GM23338 (cell line): ENCODE results near the gene TMTC2. TPM values are rescaled to one million over a fixed set of nuclear protein-coding genes. Genes with fewer than 3 reads are reported as not detected.

Experiments
- ATAC-seq: fragments of 200-7000 bp; cut with Tn5 transposase; 3 replicates; pipeline ENCODE4 v1.9.1; 2020
- DNase-seq: peaks from one replicate; pipeline ENCODE4 v3.0.0-alpha.2; 2015; ENCODE audit warnings: low spot score
- H2AFZ ChIP-seq: fragments of 200-600 bp; sonication (generic); 2 replicates; pipeline ENCODE4 v1.8.0; 2016; ENCODE audit warnings: antibody characterized with exemption, mild to moderate bottlenecking, moderate library complexity
- H3F3A ChIP-seq: fragments of 200-600 bp; sonication (generic); replicated peaks from 2 replicates; pipeline ENCODE4 v1.8.0; 2017; ENCODE audit warnings: antibody characterized with exemption, mixed run types, low read depth
- H3K27ac ChIP-seq: fragments of 200-600 bp; sonication (generic); 2 replicates; pipeline ENCODE4 v1.6.1; 2016; ENCODE audit warnings: low read depth
- H3K27me3 ChIP-seq: fragments of 200-600 bp; sonication (generic); 2 replicates; pipeline ENCODE4 v1.8.0; 2016; ENCODE audit warnings: mild to moderate bottlenecking, mixed run types, moderate library complexity; ENCODE audit not compliant: insufficient read depth
- H3K36me3 ChIP-seq: fragments of 200-600 bp; sonication (generic); 2 replicates; pipeline ENCODE4 v1.8.0; 2016; ENCODE audit warnings: mild to moderate bottlenecking; ENCODE audit not compliant: insufficient read depth
- H3K4me1 ChIP-seq: fragments of 200-600 bp; sonication (generic); 2 replicates; pipeline ENCODE4 v1.8.0; 2016; ENCODE audit warnings: mild to moderate bottlenecking, moderate library complexity; ENCODE audit not compliant: insufficient read depth
- H3K4me2 ChIP-seq: fragments of 200-600 bp; sonication (generic); 2 replicates; pipeline ENCODE4 v1.7.1; 2017; ENCODE audit warnings: mixed run types
- H3K4me3 ChIP-seq: fragments of 200-600 bp; sonication (generic); 2 replicates; pipeline ENCODE4 v1.6.1; 2016; ENCODE audit warnings: mixed run types
- H3K79me2 ChIP-seq: fragments of 200-600 bp; sonication (generic); replicated peaks from 2 replicates; pipeline ENCODE4 v1.8.0; 2017; ENCODE audit warnings: mild to moderate bottlenecking; ENCODE audit not compliant: insufficient read depth
- H3K9me2 ChIP-seq: fragments of 200-600 bp; sonication (generic); 2 replicates; pipeline ENCODE4 v1.8.0; 2017; ENCODE audit not compliant: insufficient read depth
- H4K20me1 ChIP-seq: fragments of 200-600 bp; sonication (generic); replicated peaks from 2 replicates; pipeline ENCODE4 v1.8.0; 2017; ENCODE audit warnings: mild to moderate bottlenecking; ENCODE audit not compliant: insufficient read depth
- H3K27ac Mint-ChIP-seq: 2 replicates; pipeline ENCODE4 v1.8.0; 2020; ENCODE audit warnings: inconsistent platforms, mild to moderate bottlenecking, moderate library complexity, mixed read lengths
- H3K27me3 Mint-ChIP-seq: 3 replicates; pipeline ENCODE4 v1.8.0; 2022; ENCODE audit warnings: low read depth, mild to moderate bottlenecking, moderate library complexity, mixed read lengths, inconsistent platforms; ENCODE audit not compliant: insufficient read depth, poor library complexity
- H3K36me3 Mint-ChIP-seq: 3 replicates; pipeline ENCODE4 v1.8.0; 2021; ENCODE audit warnings: low read depth, mild to moderate bottlenecking, inconsistent platforms, moderate library complexity, mixed read lengths
- H3K4me1 Mint-ChIP-seq: 3 replicates; pipeline ENCODE4 v1.8.0; 2020; ENCODE audit warnings: mild to moderate bottlenecking, inconsistent platforms, mixed read lengths
- H3K4me3 Mint-ChIP-seq: 3 replicates; pipeline ENCODE4 v1.8.0; 2021; ENCODE audit warnings: moderate library complexity, mild to moderate bottlenecking, inconsistent platforms, mixed read lengths
- H3K9me3 Mint-ChIP-seq: 3 replicates; pipeline ENCODE4 v1.8.0; 2020; ENCODE audit warnings: moderate library complexity, mild to moderate bottlenecking, inconsistent platforms, mixed read lengths
- CREB1 ChIP-seq: fragments of 250-450 bp; sonication (Bioruptor Pico); IDR thresholded peaks from 2 replicates; pipeline ENCODE4 v1.5.0; 2020; ENCODE audit warnings: low read depth, mild to moderate bottlenecking, moderate library complexity
- ETS1 ChIP-seq: IDR thresholded peaks from 2 replicates; pipeline ENCODE4 v1.6.1; 2016; ENCODE audit warnings: antibody characterized with exemption
- EZH2 ChIP-seq: fragments of 200-600 bp; sonication (generic); IDR thresholded peaks from one replicate; pipeline ENCODE4 v1.8.0; 2017; ENCODE audit warnings: antibody characterized with exemption, mild to moderate bottlenecking, low read depth; ENCODE audit not compliant: unreplicated experiment
- EZH2phosphoT487 ChIP-seq: fragments of 200-600 bp; sonication (generic); IDR thresholded peaks from one replicate; pipeline ENCODE4 v1.8.1; 2018; ENCODE audit warnings: antibody characterized with exemption; ENCODE audit not compliant: unreplicated experiment
- JUNB ChIP-seq: IDR thresholded peaks from one replicate; pipeline ENCODE4 v1.6.1; 2016; ENCODE audit warnings: antibody characterized with exemption; ENCODE audit not compliant: unreplicated experiment
- NANOG ChIP-seq: IDR thresholded peaks from 2 replicates; pipeline ENCODE4 v1.6.1; 2016; ENCODE audit warnings: antibody characterized with exemption, borderline replicate concordance
- POLR2AphosphoS5 ChIP-seq: IDR thresholded peaks from 2 replicates; pipeline ENCODE4 v1.6.1; 2016; ENCODE audit warnings: antibody characterized with exemption, low read depth
- REST ChIP-seq: IDR thresholded peaks from one replicate; pipeline ENCODE4 v1.6.1; 2018; ENCODE audit warnings: antibody characterized with exemption; ENCODE audit not compliant: unreplicated experiment
- STAT1 ChIP-seq: IDR thresholded peaks from one replicate; pipeline ENCODE4 v1.6.1; 2016; ENCODE audit warnings: antibody characterized with exemption; ENCODE audit not compliant: unreplicated experiment
- ZNF114 ChIP-seq: fragments of 250-450 bp; sonication (Bioruptor Pico); IDR thresholded peaks from 2 replicates; pipeline ENCODE4 v1.5.0; 2020; ENCODE audit warnings: mild to moderate bottlenecking, moderate library complexity
- ZNF331 ChIP-seq: fragments of 250-450 bp; sonication (Bioruptor Pico); IDR thresholded peaks from 2 replicates; pipeline ENCODE4 v1.5.0; 2020; ENCODE audit warnings: low read depth, mild to moderate bottlenecking, moderate library complexity
- ZNF462 ChIP-seq: fragments of 250-450 bp; sonication (Bioruptor Pico); IDR thresholded peaks from 2 replicates; pipeline ENCODE4 v1.5.0; 2020; ENCODE audit warnings: mild to moderate bottlenecking, moderate library complexity
- polyA plus RNA-seq: library from polyadenylated mRNA; unstranded; fragments of >200 nt; fragmentation: Nextera tagmentation; extraction: Ambion mirVana; gene quantifications from 2 replicates; pipeline ENCODE4 v1.2.1, GENCODE V29; 2016
- total RNA-seq: library from RNA; depleted of rRNA; stranded (reverse); fragments of >200 nt; shearing (Covaris generic); gene quantifications from 2 replicates; pipeline ENCODE4 v1.2.3, GENCODE V29; 2014
- TF ChIP-seq, protein P1 (sequence below), 2 experiments: fragments of 200-600 bp in 1 of 2; sonication (generic) in 1 of 2; conservative IDR thresholded peaks; 2 replicates each; pipeline versions ENCODE4 v1.5.1 to v1.6.1; 2016 to 2017; ENCODE audit warnings: antibody characterized with exemption in 2 of 2, low read depth in 2 of 2, mild to moderate bottlenecking in 2 of 2, moderate library complexity in 1 of 2

The TMTC2 gene
- total and polyA plus RNA-seq, 2 experiments from 2014 or later, result 0.57 to 6.5 TPM

DNA sequence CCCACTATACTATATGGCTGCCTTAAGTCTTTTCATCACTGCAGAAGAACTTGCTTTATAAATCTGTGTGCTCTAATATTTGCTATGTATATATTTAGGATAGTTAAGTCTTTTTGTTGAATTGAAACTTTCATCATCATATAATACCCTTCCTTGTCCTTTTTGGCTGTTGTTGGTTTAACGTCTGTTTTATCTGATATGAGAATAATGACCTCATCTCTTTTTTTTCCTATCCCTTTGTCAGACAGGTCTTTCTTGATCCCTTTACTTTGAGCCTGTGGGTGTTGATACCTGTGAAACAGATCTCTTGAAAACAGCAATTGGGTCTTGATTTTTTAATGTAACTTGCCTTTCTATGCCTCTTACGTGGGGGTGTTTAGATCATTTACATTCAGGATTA, 316.3 kb downstream of the TMTC2 start:
- peak overlapping the region; percentile 26; the same call in 1 of the 2 replicates for H3K27ac Mint-ChIP-seq
- H3F3A ChIP-seq, result no peaks in the 10 kb centered on the region
- TF ChIP-seq CREB1 (CRISPR knock-in tag) (no peak), EZH2 (no peak), ETS1 (no peak), STAT1 (no peak), JUNB (no peak), POLR2AphosphoS5 (no peak), NANOG (no peak), ZNF462 (CRISPR knock-in tag) (no peak), REST (no peak), ZNF331 (CRISPR knock-in tag) (no peak), ZNF114 (no peak), EZH2phosphoT487 (no peak)
- TF ChIP-seq, protein P1, sequence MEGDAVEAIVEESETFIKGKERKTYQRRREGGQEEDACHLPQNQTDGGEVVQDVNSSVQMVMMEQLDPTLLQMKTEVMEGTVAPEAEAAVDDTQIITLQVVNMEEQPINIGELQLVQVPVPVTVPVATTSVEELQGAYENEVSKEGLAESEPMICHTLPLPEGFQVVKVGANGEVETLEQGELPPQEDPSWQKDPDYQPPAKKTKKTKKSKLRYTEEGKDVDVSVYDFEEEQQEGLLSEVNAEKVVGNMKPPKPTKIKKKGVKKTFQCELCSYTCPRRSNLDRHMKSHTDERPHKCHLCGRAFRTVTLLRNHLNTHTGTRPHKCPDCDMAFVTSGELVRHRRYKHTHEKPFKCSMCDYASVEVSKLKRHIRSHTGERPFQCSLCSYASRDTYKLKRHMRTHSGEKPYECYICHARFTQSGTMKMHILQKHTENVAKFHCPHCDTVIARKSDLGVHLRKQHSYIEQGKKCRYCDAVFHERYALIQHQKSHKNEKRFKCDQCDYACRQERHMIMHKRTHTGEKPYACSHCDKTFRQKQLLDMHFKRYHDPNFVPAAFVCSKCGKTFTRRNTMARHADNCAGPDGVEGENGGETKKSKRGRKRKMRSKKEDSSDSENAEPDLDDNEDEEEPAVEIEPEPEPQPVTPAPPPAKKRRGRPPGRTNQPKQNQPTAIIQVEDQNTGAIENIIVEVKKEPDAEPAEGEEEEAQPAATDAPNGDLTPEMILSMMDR (conservative IDR thresholded peaks at IDR 0.05; ENCODE audit: low read depth in 2 of 2), result no peak
- H2AFZ ChIP-seq, result no peak overlapping the region
- no peak for ATAC-seq
- no peak for DNase-seq
- H3K4me1 Mint-ChIP-seq, result peaks cover 18% of the 10 kb centered on the region
- no peak overlapping the region for H3K4me3 Mint-ChIP-seq
- 0 out of 2 replicates have a peak, but pooled peaks cover 2% of the 10 kb centered on the region for H3K36me3 ChIP-seq
- no peak overlapping the region for H3K27ac ChIP-seq
- H3K9me2 ChIP-seq, result no peaks in the 10 kb centered on the region
- H3K4me3 ChIP-seq, result no peak overlapping the region
- H3K27me3 ChIP-seq, result no peaks in the 10 kb centered on the region
- H3K9me3 Mint-ChIP-seq, result peaks cover 30% of the 10 kb centered on the region
- peaks cover 51% of the 10 kb centered on the region for H3K36me3 Mint-ChIP-seq
- no peak overlapping the region for H3K4me2 ChIP-seq
- H3K4me1 ChIP-seq, result peaks cover 16% of the 10 kb centered on the region
- H3K27me3 Mint-ChIP-seq, result peaks cover 2% of the 10 kb centered on the region
- no peaks in the 10 kb centered on the region for H4K20me1 ChIP-seq
- H3K79me2 ChIP-seq, result no peaks in the 10 kb centered on the region
